Gastroesophageal sphincter (tissue), 3 donors: Measurements from ENCODE around the gene HMOX1.

Source experiments
- POLR2A ChIP-seq, 2 donors: fragments of 450-650 bp; IDR thresholded peaks; one replicate each; pipeline ENCODE4 v1.6.1; 2017; ENCODE audit warnings: antibody characterized with exemption in 2 of 2, mild to moderate bottlenecking in 2 of 2, moderate library complexity in 1 of 2
- TF ChIP-seq, protein P1 (sequence below), 4 experiments: fragments of 200-600 bp in 2 of 4; fragments of 450-650 bp in 2 of 4; sonication (generic) in 1 of 4; IDR thresholded peaks; one replicate each; pipeline ENCODE4 v1.5.1; 2017 to 2019; ENCODE audit warnings: antibody characterized with exemption in 4 of 4, mild to moderate bottlenecking in 2 of 4, moderate library complexity in 2 of 4

DNA sequence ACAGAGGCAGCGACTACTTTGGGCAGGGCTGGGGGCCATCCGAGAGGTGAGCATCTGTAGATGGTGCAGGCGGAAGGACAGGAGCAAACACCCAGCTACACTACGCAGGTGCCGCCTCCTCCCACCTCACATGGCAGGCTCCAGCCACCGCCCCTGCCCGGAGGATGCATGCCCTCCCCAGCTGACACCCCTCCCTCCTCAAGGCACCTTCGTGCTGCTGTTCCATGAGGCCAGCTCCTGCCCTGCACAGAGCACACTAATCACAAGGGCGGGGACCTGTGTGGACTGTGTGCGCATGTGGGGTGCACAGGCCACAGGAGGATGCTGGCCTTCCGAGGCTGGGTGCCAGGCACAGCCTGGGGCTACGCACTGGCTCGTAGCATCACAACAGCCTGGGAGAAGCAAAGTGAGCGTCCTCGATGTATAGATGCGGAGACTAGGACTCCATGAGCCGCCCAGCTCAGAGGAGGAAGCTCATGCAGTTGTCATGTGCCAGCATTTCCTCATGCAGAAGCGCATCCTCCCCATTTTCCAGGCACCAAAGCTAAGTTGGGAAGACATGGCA is 32.8 kb upstream of the HMOX1 start:
- no peak for TF ChIP-seq POLR2A (IDR thresholded peaks at IDR 0.05)
- TF ChIP-seq, protein P1, sequence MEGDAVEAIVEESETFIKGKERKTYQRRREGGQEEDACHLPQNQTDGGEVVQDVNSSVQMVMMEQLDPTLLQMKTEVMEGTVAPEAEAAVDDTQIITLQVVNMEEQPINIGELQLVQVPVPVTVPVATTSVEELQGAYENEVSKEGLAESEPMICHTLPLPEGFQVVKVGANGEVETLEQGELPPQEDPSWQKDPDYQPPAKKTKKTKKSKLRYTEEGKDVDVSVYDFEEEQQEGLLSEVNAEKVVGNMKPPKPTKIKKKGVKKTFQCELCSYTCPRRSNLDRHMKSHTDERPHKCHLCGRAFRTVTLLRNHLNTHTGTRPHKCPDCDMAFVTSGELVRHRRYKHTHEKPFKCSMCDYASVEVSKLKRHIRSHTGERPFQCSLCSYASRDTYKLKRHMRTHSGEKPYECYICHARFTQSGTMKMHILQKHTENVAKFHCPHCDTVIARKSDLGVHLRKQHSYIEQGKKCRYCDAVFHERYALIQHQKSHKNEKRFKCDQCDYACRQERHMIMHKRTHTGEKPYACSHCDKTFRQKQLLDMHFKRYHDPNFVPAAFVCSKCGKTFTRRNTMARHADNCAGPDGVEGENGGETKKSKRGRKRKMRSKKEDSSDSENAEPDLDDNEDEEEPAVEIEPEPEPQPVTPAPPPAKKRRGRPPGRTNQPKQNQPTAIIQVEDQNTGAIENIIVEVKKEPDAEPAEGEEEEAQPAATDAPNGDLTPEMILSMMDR (IDR thresholded peaks at IDR 0.05): no peak
